ENCODE data around the gene CYTH3. TPM values are rescaled to one million over a fixed set of nuclear protein-coding genes. Genes with fewer than 3 reads are reported as not detected.
A peak's percentile ranks its signal among the peaks of the same experiment; 100 is the strongest.

Gene CYTH3
- total and polyA plus RNA-seq, 2 of the 13 experiments (the other 11 are each of a cell fraction or from before 2014, with no cell fraction given), result 3.1 to 3.8 TPM

GRCh38 chr7:6167587-6168476 is 104.6 kb downstream of the CYTH3 start (continued):
- TF ChIP-seq HNF1B (CRISPR knock-in tag; IDR thresholded peaks at IDR 0.05), result no peak

- Histone ChIP-seq H3K27me3 (ENCODE audit: control insufficient read depth in 1 of 2, insufficient read depth in 2 of 2, low read length in 2 of 2) (no peaks in the 10 kb centered on the region), H4K20me1 (ENCODE audit: insufficient read depth, low read length) (no peaks in the 10 kb centered on the region), H3K36me3 (replicated peaks in 1 of 2; ENCODE audit: control insufficient read depth in 1 of 2, insufficient read depth in 2 of 2, low read length in 2 of 2) (no peaks in the 10 kb centered on the region), H3K9me3 (ENCODE audit: low read length) (no peaks in the 10 kb centered on the region), H2AFZ (ENCODE audit: low read length) (no peak overlapping the region), H3K9ac (ENCODE audit: insufficient read depth, low read depth, low read length) (no peak overlapping the region), H3K4me3 (replicated peaks in 1 of 3; ENCODE audit: insufficient read depth in 1 of 3, low read depth in 2 of 3, low read length in 3 of 3) (no peak overlapping the region; a peak in 1 of 6 replicates), H3K4me2 (ENCODE audit: low read depth, low read length) (peak overlapping the region; percentile 22; the same call in 1 of the 2 replicates), H3K4me1 (ENCODE audit: insufficient read depth, low read length) (peaks cover 21% of the 10 kb centered on the region), H3K27ac (ENCODE audit: extremely low read length, insufficient read depth, low read length) (no peak overlapping the region), H3K79me2 (ENCODE audit: insufficient read depth, low read length) (no peaks in the 10 kb centered on the region)
- ChIA-PET CTCF (ENCODE audit: low intra/inter-chr PET ratio, low total read pairs) (no interaction called here), POLR2A (no interaction called here)
- intact Hi-C loops (cut with micrococcal nuclease; ENCODE audit: unreplicated experiment) (no loop called here), in situ Hi-C loops (cut with HindIII; ENCODE audit: extremely low pct_ligation_motif_present, low pct_unique_long_range_greater_than_20kb) (loop anchor here (10.0 kb wide), 1 partner anchor 268 kb away; no protein-coding TSS in a partner anchor)
- DNase-seq (ENCODE audit: low spot score) (peak; percentile 4), FAIRE-seq (no peak), ATAC-seq (peak; percentile 51)
- 56% methylated on average over 13 of the region's 13 CpGs for WGBS (ENCODE audit: low lambda C conversion rate)
- no TSS peak for BruUV-seq (replicated peaks)
- TF ChIP-seq HNF4A (CRISPR knock-in tag; IDR thresholded peaks at IDR 0.05) (peak; percentile 73), ZFY (CRISPR knock-in tag; IDR thresholded peaks at IDR 0.05) (peak; percentile 38; the same call in 1 of the 2 replicates), CC2D1A (CRISPR knock-in tag; IDR thresholded peaks at IDR 0.05) (no peak), MTA1 (CRISPR knock-in tag; IDR thresholded peaks at IDR 0.05; ENCODE audit: borderline replicate concordance) (peak; percentile 26; the same call in 1 of the 2 replicates), MAX (IDR thresholded peaks at IDR 0.05) (peak; percentile 61), MYC (CRISPR knock-in tag; IDR thresholded peaks at IDR 0.05; ENCODE audit: borderline replicate concordance) (peak; percentile 39; the same call in 1 of the 2 replicates), ARID4A (CRISPR knock-in tag; IDR thresholded peaks at IDR 0.05; ENCODE audit: borderline replicate concordance) (0 out of 2 replicates have a peak, but pooled peaks have one; percentile 20), TFAP4 (IDR thresholded peaks at IDR 0.05; ENCODE audit: borderline replicate concordance, low read depth) (peak; percentile 65; the same call in 1 of the 2 replicates), HNF1B (CRISPR knock-in tag; IDR thresholded peaks at IDR 0.05) (peak; percentile 23; the same call in 1 of the 2 replicates), SOX5 (CRISPR knock-in tag; IDR thresholded peaks at IDR 0.05; ENCODE audit: borderline replicate concordance) (no peak), RARA (CRISPR knock-in tag; IDR thresholded peaks at IDR 0.05) (peak; percentile 63), RXRA (CRISPR knock-in tag; IDR thresholded peaks at IDR 0.05) (peak; percentile 52)
Observed at GRCh38 chr7:6167004-6167551, 105.3 kb downstream of the CYTH3 start.
